GM18870 (cell line): ENCODE data around the gene FADD.
"Not testable (repeated sequence)": the region's sequence is repeated elsewhere in the genome, so short reads cannot be mapped to it uniquely, and the experiment has no call there.

Experiments used
- ATAC-seq: cut with Tn5 transposase; IDR thresholded peaks from one replicate; pipeline ENCODE4 v1.9.1; 2021; ENCODE audit warnings: moderate library complexity; ENCODE audit not compliant: unreplicated experiment

FADD gene

DNA sequence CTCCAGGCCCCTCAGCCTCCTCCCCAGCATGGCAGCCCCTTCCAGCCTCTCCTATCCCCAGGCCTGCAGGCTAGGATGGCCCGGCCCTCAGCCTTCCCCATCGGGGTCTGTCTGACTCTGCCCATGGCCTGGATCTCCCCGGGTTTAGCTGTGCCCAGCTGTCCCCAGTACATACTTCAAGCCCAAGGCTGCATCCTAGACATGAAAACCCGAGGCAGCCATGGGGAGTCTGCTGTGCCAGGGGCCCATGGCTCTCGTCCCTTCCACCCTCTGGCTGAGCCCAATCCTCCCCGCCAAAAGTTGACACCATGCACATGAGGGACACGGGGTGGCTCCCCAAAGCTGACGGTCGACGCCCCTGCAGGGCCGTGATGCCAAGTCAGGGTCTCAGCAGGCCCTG lies 22.2 kb upstream of the FADD start:
- ATAC-seq: no peak

- no peak for ATAC-seq
These were observed 20.8 kb upstream of the FADD start for GRCh38 chr11:70182266-70182665.

GRCh38 chr11:70183032-70183431 lies 20.1 kb upstream of the FADD start:
- no peak for ATAC-seq

- ATAC-seq: no peak
These were observed 19.5 kb upstream of the FADD start for GRCh38 chr11:70183483-70184176.

- no peak for ATAC-seq
These were observed 18.7 kb upstream of the FADD start for GRCh38 chr11:70184396-70184795.

DNA sequence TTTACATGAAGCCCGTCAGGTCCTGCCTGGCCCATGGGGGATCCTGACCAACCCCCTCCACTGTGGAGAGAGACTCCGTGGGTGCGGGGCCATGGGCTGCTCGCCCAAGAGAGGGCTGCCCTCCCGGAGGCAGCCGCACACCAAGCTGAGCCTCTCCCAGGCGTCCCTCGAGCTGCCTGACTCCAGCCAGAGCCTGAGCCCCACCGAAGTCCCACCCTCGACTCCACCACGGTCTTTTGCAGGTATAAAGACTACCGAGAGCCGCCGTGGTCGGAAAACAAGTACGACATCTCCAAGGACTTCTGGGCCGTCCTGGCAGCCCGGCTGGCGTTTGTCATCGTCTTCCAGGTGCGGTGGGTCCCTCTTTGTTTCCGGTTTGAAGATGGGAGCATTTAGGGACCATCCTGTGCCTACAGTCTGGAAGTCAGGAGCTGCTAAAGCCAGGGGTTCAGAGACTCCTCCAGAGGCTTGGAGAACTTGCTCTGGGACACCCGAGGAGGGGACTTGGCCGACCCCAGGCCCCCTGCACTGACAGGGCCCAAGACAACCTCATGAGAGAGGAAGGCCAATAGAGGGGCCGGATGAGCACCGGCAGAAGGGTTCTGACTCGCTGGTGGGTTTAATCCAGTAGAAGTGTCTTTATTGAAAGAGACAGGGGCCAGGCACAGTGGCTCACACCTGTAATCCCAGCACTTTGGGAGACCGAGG lies 17.6 kb upstream of the FADD start:
- ATAC-seq: no peak

DNA sequence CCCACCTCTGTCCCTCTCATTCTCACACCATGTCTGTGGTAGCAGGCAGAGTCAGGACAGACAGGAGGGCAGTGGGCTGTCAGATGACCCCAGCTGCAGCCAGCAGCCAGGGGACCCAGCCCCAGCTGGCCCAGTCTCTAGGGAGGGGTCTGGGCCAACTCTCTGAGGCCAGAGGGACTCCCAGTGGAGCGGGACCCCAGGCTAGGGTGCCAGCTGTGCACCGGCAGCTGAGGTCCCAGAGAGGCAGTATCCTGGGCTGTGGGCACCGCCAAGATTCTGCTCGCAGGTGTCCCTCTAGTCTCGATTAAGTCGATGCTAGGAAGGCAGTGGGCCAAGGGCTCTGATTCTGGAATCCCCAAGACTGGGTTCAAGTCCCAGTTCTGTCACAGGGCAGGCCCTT lies 16.7 kb upstream of the FADD start:
- no peak for ATAC-seq

DNA sequence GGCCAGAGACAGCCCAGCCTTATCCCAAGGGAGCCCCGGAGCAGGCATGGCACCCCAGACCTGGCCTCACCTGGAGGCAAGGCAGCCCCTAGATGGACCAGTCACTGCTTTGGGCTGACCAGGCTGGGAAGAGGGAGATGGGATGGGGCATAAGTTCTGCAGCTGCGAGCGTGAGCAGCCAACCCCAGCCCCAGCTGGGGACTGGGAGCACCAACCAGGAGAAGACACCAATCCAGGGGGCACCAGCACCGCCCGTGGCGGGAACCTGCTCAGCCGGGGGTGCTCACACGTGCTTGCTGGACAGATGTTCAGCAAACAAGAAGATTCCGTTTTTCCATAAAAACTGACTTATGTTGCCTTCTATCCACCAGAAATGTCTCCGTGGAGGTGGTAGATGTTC lies 16.2 kb upstream of the FADD start:
- no peak for ATAC-seq

- no peak for ATAC-seq
These were observed 15.3 kb upstream of the FADD start for GRCh38 chr11:70187771-70188170.

DNA sequence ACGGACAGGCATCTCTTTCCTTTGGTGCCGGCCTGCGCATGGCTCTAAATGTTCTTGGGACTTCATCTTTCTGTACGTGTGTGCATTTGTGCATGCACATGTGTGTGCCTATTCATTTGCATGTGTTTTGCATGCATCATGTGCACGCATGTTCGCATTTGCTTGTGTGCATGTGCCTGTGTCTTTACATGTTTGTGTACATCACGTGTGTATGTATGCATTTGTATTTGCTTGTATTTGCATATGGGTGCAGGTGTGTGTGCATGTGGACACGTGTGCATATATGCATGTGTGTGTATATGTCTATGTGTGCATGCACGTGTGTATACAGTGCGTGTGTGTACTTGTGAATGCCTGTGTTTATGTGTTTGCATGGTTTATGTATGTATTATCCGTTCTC lies 13.5 kb upstream of the FADD start:
- no peak for ATAC-seq

GRCh38 chr11:70191495-70192140 lies 11.5 kb upstream of the FADD start:
- no peak for ATAC-seq

- ATAC-seq: no peak
These were observed 10.3 kb upstream of the FADD start for GRCh38 chr11:70192666-70193410.

- no peak for ATAC-seq
These were observed 9.4 kb upstream of the FADD start for GRCh38 chr11:70193411-70194292.

DNA sequence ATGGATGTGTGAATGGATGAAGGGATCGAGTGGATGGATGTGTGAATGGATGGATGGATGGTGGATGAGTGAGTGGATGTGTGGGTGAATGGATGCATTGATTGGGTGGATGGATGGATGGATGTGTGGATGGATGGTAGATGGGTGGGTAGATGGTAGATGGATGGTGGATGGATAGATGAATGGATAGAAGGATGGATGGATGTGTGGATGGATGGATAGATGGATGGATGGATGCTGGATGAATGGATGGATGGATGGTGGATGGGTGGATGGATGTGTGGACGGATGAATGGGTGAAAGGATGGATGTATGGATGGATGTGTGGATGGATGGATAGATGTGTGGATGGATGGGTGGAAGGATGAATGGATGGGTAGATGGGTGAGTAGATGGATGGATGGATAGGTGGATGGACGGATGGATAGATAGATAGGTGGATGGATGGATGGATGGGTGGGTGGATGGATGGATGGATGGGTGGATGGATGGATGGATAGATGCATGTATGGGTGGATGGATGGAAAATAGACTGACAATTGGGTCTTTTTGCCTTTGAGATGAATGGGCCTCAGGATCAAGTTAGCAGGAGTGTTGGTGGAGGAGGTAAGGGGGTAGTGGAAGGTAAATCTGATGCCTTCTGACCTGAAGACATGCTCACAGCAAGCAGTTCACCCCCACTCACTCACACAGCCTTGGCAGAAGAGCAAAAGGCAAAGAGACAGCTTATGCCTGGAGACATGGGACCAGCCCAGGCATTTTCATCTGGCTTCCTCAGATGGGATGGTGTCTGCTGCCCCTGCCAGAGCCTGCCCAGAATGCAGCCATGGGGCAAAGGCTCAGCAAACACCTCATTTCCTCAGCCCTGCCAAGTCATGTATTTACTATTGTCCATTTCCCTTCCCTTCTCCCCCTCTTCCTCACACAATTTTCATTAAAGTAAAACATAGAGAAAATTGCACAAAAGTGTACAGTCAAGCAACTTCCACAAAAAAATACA lies 8.0 kb upstream of the FADD start:
- no peak for ATAC-seq

DNA sequence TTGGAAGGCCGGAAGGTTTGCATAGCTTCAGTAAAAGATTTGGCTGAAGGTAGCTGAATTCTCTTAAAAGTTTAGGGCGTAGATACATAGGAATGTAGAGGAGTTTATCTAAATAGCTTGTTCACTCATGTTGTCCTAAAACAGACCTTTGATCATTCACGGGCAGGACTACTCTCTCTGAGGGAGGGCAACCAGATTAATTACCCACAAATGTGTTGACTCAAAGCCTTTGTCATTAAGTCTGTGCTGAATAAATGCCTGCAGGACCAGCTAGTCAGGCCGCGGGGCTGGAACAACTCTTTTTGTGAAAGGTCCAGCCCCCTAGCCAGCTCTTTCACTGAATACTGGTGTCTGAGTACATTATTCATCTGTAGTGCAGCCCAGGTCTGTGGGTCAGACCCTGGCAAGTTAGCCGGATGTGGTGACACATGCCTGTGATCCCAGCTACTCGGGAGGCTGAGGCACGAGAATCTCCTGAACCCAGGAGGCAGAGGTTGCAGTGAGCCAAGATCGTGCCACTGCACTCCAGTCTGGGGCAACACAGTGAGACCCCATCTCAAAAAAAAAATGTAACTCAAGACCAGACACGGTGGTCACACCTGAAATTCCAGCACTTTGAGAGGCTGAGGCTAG lies 2.8 kb upstream of the FADD start:
- no peak for ATAC-seq

DNA sequence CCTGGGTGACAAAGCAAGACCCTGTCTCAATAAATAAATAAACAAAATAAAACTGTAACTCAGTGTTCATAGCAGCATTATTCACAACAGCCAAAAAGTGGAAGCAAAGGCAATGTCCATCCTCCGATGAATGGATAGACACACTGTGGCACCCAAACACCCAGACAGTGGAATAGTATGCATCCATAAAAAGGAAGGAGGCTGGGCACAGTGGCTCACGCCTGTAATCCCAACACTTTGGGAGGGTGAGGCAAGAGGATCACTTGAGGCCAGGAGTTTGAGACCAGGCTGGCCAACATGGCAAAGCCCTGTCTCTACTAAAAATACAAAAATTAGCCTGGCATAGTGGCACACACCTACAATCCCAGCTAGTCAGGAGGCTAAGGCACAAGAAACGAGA lies 2.0 kb upstream of the FADD start:
- ATAC-seq: not testable (repeated sequence)

- no peak for ATAC-seq
These were observed 924 bp upstream of the FADD start for GRCh38 chr11:70201882-70202861.
